GM10266 (cell line): ENCODE measurements around the gene EPHA1.

Experiments used
- DNase-seq: peaks from one replicate; pipeline ENCODE4 v3.0.0; 2012; ENCODE audit errors: extremely low spot score
- TF ChIP-seq, protein P1 (sequence below): IDR thresholded peaks from 2 replicates; pipeline ENCODE4 v1.5.1; 2012; ENCODE audit warnings: mild to moderate bottlenecking, low read depth; ENCODE audit not compliant: control insufficient read depth, insufficient read depth; ENCODE audit errors: missing control alignments

Gene EPHA1

DNA sequence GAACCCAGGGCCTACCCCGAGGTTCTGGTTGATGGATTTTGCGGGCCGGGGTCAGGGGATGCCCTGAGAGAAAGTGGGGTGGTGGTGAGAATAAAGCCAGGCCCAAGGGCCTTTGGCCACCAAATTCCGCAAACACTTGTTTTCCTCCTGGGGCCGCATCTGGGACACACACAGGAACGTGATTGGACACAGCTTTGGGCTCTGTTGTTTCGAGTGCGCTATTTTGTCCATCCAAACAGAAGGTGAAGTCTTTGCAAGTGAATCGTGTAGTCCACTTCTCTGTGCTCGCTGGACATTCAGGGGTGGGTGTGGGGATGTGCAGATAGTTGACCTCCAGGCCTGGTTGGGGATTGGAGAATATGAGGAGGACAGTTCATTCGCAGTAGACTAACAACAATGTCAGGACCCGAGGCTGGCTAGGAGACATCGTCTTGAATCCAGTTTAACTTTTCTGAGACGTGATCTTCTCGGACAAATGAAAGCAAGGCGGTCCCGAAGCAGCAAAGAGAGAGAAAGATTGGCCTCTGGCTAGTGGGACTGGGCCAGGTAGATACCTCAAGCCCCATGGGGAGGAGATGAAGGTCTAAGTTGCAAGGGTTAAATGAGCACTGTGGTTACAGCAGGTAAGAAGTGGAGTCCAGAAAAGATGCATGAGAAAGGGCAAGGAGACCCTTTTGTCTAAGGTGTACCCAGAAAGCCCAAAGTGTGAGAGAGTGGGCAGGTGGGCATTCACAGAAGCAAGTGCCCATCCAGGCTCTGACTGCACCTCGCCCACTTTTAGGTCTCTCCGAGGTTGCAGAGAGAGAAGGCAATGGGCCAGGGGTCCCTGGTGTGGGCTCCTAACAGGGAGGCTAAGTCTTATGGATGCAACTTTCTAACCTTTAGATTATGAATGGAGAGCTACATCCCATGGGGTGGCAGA, 45.4 kb downstream of the EPHA1 start:
- no peak for DNase-seq
- TF ChIP-seq, protein P1, sequence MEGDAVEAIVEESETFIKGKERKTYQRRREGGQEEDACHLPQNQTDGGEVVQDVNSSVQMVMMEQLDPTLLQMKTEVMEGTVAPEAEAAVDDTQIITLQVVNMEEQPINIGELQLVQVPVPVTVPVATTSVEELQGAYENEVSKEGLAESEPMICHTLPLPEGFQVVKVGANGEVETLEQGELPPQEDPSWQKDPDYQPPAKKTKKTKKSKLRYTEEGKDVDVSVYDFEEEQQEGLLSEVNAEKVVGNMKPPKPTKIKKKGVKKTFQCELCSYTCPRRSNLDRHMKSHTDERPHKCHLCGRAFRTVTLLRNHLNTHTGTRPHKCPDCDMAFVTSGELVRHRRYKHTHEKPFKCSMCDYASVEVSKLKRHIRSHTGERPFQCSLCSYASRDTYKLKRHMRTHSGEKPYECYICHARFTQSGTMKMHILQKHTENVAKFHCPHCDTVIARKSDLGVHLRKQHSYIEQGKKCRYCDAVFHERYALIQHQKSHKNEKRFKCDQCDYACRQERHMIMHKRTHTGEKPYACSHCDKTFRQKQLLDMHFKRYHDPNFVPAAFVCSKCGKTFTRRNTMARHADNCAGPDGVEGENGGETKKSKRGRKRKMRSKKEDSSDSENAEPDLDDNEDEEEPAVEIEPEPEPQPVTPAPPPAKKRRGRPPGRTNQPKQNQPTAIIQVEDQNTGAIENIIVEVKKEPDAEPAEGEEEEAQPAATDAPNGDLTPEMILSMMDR = no peak

DNA sequence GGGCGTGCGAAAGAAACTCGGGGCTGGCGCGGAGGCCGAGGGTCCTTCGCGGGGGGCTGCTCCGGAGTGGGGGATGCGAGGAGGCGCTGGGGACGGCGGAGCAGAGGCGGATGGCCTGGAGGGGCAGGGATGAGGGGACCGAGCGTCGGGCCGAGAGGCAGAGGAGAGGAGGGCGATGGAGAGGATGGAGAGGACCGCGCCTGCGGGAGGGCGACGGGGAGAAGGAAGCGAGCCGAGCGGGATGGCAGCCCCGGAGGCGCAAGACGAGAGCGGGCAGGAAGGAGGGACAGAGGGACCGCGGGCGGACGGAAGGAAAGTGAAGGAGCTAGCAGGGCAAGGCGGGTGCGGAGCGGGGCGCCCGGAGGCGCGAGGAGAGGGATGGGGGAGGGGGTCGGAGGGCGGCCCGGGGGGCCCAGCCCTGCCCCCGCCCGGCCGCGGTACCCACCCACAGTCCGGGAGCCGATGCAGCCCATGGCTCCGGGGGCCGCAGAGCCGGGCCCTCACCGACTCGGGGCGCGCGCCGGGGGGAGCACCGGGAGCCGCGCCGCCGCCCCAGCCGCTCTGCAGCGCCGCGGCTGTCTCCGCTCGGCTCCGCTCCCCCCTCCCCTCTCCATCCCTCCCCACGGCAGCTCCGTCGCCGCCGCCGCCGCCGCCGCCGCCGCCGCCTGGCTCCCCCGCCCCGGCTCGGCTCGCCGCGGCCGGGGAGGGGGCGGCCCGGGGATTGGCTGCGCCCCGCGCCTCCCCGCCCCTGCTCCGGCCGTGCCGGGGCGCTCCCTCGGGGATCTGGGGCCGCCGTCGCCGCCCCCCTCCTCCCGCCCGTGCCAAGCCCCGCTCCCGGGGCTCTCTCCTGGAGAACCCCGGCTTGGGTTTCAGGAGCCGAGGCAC, 46.3 kb downstream of the EPHA1 start, which contains the start of gene FAM131B:
TSS of gene FAM131B (minus strand) at position 583 of the 885 bp plus-strand sequence. CDS start at position 473, 110 bp downstream.
- TF ChIP-seq, protein P1 = no peak
- peak; percentile 67 for DNase-seq

DNA sequence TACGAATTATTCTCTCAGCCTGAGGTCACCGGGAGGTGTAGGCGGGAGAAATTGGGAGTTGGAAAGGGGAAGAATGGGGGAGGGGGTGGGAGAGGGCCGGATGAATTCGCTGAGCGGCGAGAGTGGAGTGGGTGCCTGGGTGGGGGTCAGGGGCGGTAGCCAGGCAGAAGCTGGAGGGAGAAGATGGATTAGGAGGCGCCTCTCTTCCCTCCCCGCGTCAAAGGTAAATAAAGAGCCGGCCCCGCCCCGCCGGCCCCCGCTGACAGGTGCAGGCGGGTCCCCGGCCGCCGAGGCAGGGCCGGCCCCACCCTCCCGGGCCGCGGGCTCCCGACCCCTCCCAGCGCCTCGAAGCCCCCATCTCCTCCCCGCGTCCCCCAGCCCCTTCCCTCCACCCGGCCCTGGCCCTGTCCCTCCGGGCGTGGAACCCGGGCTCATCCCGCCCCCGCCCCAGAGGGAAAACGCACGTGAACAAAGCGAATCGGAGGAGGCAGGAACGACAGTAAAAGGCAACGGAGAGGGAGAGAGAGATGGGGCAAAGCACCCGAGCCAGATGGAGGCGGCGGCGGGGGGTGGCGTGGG, 47.0 kb downstream of the EPHA1 start:
- TF ChIP-seq, protein P1 = no peak
- peak; percentile 59 for DNase-seq

DNA sequence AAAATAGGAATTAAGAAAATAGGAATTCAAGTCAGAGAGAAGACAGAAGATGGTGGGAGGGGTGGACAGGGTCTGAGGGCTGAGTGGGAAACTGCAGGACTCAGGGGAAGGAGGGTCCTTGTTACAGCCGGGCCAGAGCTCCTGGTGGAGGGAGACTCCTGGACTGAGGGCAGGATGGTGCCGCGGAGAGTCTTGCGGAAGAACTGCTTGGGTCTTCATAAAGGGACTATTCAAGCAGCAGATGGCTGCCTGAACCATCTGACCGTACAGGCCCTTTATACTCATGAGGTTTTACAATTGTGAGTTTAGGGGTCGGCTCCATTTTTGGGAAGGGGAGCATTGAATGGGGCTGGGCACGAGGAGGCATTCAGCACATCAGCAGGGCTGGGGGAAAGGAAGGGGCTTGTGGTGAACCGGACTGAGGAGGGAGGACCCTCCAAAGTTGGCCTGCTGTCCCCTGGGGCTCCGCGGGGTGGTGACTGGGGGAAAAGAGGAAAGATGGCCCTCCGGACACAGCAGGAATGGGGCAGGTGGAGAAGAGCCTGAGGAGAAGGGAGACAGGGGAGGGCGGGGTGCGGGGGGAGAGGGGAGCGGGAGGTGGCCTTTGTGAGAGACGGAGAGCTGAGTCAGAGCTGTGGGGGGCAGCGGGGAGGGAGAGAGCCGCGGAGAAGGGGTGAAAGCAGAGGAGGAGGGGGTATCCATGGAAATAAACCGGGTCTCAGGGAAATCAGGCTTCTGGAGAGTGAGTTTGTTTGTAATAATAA, 47.7 kb downstream of the EPHA1 start:
- TF ChIP-seq, protein P1 = no peak
- DNase-seq = no peak

DNA sequence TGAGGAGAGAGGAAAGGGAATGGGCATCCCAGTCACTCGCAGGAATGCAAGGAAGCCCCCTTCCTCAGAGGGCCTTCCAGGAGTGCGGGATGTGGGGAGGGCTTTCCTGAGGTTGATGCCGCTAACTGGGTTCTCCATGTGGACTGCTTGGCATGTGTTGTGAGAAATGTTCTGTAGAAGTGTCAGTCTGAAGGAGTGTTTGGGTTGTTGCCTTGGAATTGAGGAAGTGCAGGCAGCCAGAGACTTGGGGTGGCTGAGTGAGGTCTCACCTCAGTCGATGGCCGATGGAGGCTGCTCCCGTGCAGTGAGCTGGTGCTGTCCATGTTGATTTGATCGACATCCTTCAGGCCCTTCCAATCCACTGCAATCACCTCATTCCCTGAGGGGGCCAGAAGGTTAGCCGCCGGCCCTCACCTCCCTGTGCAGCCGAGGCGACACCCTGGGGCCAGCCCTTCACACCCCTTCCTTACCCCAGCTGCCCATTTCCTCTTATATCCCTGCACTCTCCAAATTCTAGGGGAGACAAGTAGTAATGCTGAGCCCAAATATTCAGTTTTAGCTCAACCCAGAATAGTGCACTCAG, 48.8 kb downstream of the EPHA1 start:
- DNase-seq = no peak
- TF ChIP-seq, protein P1 = no peak

DNA sequence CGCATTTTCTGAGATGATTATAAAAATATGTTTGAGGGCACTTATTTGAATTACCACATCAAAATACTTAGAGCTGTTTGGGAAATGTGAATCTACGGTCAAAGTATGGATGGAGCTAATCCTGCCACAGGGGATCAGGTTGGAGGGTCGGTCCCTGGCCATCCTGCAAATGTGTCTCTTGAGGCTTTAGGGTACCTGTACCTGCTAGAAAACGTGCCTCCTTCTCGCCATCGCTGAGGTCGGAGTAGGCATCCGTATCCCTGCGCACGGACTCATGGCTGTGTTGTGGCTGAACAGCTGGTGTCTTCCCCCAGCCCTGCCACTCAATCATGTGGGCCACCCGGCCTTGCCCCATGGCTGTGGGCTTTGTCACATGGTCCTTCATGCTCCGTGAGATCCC, 50.0 kb downstream of the EPHA1 start:
- TF ChIP-seq, protein P1 = no peak
- no peak for DNase-seq
